ENCODE data around the gene SRP9.

DNA sequence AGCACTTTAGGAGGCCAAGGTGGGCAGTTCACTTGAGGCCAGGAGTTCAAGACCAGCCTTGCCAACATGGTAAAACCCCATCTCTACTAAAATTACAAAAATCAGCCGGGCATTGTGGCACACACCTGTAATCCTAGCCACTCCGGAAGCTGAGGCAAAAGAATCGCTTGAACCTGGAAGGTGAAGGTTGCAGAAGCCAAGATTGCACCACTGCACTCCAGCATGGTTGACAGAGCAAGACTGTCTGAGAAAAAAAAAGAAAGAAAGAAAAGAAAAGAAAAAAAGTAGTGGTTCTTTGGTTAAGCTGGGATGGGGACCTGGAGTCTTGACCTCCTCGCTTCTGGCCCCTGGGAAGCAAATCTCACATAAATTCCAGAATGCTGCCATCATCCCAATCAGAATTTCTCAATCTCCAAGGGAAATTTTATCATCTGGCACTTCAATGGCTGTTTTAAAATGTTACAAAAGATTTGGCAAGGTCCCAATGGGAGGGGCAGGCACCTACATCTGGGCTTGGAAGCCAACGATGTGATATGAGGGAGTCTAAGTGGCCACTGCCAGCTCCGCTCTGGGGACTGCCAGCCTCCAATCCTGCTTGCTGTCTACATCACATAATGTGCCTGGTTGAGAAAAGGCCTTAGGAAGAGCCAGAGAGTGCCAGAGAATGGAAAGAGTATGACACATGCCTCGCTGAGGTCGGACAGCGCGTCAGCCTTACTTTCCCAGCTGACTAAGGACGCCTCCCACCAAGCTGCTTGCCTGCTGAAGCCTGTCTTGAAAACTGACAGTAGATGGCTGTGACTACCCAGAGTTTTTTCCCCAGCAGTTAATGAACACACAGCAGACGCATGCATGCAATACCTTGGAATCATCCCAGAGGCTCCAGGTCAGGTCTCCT is 42.1 kb upstream of the SRP9 start:
- TF ChIP-seq, protein P1, sequence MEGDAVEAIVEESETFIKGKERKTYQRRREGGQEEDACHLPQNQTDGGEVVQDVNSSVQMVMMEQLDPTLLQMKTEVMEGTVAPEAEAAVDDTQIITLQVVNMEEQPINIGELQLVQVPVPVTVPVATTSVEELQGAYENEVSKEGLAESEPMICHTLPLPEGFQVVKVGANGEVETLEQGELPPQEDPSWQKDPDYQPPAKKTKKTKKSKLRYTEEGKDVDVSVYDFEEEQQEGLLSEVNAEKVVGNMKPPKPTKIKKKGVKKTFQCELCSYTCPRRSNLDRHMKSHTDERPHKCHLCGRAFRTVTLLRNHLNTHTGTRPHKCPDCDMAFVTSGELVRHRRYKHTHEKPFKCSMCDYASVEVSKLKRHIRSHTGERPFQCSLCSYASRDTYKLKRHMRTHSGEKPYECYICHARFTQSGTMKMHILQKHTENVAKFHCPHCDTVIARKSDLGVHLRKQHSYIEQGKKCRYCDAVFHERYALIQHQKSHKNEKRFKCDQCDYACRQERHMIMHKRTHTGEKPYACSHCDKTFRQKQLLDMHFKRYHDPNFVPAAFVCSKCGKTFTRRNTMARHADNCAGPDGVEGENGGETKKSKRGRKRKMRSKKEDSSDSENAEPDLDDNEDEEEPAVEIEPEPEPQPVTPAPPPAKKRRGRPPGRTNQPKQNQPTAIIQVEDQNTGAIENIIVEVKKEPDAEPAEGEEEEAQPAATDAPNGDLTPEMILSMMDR (IDR thresholded peaks at IDR 0.05), result no peak
- TF ChIP-seq POLR2AphosphoS5 (IDR thresholded peaks at IDR 0.05; ENCODE audit: low read depth, low read length), result no peak
- no peak for TF ChIP-seq TCF7L2 (IDR thresholded peaks at IDR 0.05; ENCODE audit: low read depth, low read length)
- no peak for TF ChIP-seq SIN3A (IDR thresholded peaks at IDR 0.05; ENCODE audit: borderline replicate concordance, insufficient read depth, low read depth, low read length)
- TF ChIP-seq, protein P2, sequence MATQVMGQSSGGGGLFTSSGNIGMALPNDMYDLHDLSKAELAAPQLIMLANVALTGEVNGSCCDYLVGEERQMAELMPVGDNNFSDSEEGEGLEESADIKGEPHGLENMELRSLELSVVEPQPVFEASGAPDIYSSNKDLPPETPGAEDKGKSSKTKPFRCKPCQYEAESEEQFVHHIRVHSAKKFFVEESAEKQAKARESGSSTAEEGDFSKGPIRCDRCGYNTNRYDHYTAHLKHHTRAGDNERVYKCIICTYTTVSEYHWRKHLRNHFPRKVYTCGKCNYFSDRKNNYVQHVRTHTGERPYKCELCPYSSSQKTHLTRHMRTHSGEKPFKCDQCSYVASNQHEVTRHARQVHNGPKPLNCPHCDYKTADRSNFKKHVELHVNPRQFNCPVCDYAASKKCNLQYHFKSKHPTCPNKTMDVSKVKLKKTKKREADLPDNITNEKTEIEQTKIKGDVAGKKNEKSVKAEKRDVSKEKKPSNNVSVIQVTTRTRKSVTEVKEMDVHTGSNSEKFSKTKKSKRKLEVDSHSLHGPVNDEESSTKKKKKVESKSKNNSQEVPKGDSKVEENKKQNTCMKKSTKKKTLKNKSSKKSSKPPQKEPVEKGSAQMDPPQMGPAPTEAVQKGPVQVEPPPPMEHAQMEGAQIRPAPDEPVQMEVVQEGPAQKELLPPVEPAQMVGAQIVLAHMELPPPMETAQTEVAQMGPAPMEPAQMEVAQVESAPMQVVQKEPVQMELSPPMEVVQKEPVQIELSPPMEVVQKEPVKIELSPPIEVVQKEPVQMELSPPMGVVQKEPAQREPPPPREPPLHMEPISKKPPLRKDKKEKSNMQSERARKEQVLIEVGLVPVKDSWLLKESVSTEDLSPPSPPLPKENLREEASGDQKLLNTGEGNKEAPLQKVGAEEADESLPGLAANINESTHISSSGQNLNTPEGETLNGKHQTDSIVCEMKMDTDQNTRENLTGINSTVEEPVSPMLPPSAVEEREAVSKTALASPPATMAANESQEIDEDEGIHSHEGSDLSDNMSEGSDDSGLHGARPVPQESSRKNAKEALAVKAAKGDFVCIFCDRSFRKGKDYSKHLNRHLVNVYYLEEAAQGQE (IDR thresholded peaks at IDR 0.05; ENCODE audit: insufficient read depth in 1 of 2, low read depth in 2 of 2, low read length in 1 of 2), result no peak

Measured in Panc1 (cell line).